ENCODE measurements around the gene PRELID1.

GRCh38 chr5:177276886-177277285, 26.7 kb upstream of the PRELID1 start:
- no peak for TF ChIP-seq CTCF (IDR thresholded peaks at IDR 0.05; ENCODE audit: insufficient read depth, low read length)
- no peak for TF ChIP-seq REST (IDR thresholded peaks at IDR 0.05; ENCODE audit: insufficient replicate concordance, low read depth)
- no peak for TF ChIP-seq POLR2AphosphoS5 (IDR thresholded peaks at IDR 0.05; ENCODE audit: low read depth)
